Astrocyte (in vitro differentiated cells and primary cell): Measurements from ENCODE around the gene PLCH2.

Experiments
- CTCF ChIP-seq: IDR thresholded peaks from 2 replicates; pipeline ENCODE4 v1.5.1; 2011; ENCODE audit warnings: low read depth, mild to moderate bottlenecking, inconsistent platforms, low read length, moderate library complexity; ENCODE audit not compliant: insufficient read depth
- EZH2 ChIP-seq: IDR thresholded peaks from 2 replicates; pipeline ENCODE4 v1.6.1; 2012; ENCODE audit warnings: mild to moderate bottlenecking, low read length, inconsistent platforms; ENCODE audit not compliant: insufficient read depth

GRCh38 chr1:2427051-2427450 is 49.0 kb upstream of the PLCH2 start:
- TF ChIP-seq CTCF (no peak), EZH2 (no peak)
